Measurements from ENCODE around the gene PLEKHN1.

Gene PLEKHN1

GRCh38 chr1:958823-959730 is 7.2 kb upstream of the PLEKHN1 start, which contains the start of gene NOC2L:
NOC2L (minus strand) TSS chr1:959256; CDS start chr1:959240, 16 bp downstream.
- DNase-seq = peak; percentile 90 to 99 (median 96)
- intact Hi-C loops (cut with DNase I) = no loop called here

DNA sequence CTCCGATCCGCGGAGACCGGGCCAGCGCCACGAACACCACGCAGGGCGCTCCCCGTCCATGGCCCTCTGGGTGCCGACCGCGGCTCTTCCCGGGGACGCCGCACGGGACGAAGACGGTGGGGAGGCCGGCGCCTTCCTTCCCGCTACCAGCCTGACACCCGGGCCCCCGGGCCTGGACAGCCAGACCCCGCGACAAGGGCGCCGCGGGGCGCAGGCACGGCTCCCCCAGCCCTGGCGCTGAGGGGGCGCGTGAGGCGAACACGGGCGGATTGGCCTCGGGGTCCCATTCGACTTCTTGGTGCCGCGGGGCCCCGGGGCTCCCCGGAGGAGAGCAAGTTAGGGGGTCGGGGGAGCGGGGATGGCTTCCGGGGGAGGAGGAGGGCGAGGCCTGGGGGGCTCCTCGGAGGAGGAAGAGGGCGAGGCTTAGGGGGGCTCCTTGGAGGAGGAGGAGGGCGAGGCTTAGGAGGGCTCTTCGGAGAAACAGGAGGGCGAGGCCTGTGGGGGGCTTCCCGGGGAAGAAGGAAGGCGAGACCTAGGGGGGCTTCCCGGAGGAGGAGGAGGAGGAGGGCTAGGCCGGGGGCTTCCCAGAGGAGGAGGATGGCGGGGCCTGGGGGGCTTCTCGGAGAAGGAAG is 6.4 kb upstream of the PLEKHN1 start:
- DNase-seq = no peak
- intact Hi-C loops (cut with DNase I) = no loop called here

GRCh38 chr1:960363-961131 is 5.7 kb upstream of the PLEKHN1 start, which contains the start of gene KLHL17:
KLHL17 (plus strand) TSS chr1:960584; CDS start chr1:960694, 110 bp downstream.
- DNase-seq = peak; percentile 58 to 96 (median 82)
- intact Hi-C loops (cut with DNase I) = no loop called here

DNA sequence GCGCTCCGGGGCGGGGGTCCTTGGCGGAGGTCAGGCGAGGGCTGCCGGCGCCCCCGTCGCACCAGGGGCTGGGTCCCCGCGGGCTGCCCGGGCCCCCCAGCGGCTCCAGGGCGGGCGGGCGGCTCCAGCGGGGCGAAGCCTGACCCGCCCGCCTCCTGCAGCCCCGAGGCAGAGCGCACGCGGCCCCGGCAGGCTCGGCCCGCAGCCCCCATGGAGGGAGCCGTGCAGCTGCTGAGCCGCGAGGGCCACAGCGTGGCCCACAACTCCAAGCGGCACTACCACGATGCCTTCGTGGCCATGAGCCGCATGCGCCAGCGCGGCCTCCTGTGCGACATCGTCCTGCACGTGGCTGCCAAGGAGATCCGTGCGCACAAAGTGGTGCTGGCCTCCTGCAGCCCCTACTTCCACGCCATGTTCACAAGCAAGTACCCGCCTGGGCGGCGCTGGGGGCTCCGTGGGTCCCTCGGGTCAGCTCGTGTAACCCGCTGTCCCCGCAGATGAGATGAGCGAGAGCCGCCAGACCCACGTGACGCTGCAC is 5.1 kb upstream of the PLEKHN1 start:
- DNase-seq = no peak

DNA sequence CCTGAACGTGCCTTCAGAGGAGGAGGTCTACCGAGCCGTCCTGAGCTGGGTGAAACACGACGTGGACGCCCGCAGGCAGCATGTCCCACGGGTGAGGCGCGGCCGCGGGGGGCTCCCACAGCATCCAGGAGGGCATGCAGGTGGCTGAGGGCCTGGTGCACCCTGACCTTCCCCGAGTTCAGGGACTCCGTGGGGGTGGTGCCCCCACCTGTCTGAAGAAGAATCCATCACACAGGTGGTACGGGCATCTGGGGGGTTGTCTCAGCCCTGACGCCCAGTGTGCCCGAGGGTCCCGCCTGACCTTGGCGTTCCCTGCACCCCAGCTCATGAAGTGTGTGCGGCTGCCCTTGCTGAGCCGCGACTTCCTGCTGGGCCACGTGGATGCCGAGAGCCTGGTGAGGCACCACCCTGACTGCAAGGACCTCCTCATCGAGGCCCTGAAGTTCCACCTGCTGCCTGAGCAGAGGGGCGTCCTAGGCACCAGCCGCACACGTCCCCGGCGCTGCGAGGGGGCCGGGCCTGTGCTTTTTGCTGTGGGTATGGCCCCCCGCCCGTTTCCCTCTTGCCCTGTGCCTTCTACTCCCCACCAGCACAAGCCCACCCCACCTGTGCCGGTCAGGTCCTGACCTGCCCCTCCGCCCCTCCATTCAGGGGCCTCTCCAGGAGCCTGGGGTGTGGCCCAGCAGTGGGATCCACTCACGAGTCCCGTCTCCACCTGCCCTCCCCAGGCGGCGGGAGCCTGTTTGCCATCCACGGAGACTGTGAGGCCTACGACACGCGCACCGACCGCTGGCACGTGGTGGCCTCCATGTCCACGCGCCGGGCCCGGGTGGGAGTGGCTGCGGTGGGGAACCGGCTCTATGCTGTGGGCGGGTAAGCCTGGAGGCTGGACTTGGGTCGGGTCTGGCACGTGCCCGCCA is 3.6 kb upstream of the PLEKHN1 start:
- intact Hi-C loops (cut with DNase I) = no loop called here
- DNase-seq = no peak

More for the DNA sequence above, 5.1 kb upstream of the PLEKHN1 start:
- intact Hi-C loops (cut with DNase I) = no loop called here

DNA sequence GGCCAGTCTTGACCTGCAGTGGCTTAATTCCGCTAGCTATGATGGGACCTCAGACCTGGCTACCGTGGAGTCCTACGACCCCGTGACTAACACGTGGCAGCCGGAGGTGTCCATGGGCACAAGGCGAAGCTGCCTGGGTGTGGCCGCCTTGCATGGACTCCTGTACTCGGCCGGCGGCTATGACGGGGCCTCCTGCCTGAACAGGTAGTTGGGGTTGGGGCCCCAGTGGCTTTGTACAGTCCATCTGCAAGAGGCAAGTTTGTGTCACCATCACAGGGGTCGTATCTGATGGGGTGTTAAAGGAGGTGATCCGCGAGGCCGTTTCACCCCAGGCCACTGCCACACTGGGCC is 3.0 kb upstream of the PLEKHN1 start:
- no peak for DNase-seq
- intact Hi-C loops (cut with DNase I) = no loop called here

DNA sequence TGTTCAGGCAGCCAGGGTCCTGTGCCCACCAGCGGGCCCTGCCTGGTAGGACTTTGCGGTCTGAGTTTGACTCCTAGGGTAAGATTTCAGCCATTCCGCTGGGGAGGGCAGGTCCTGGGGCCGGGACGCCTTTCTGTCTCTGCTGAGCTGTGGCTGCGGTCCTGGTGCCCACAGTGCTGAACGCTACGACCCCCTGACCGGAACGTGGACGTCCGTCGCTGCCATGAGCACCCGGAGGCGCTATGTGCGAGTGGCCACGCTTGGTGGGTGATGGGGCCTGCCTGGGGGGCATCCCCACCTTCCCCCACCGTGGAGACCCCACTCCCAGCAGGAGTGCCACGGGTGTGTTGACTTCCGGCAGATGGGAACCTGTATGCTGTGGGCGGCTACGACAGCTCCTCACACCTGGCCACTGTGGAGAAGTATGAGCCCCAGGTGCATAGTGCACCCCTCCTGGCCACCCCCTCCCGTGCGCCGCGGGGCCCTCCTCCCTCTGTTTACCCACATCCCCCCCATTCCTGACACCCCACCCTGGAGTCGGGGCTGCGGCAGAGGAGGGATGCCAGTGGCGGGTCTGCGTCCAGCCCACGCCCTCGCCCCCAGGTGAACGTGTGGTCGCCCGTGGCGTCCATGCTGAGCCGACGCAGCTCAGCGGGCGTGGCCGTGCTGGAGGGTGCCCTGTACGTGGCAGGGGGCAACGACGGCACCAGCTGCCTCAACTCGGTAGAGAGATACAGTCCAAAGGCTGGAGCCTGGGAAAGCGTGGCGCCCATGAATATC is 2.3 kb upstream of the PLEKHN1 start:
- DNase-seq = no peak
- intact Hi-C loops (cut with DNase I) = no loop called here

DNA sequence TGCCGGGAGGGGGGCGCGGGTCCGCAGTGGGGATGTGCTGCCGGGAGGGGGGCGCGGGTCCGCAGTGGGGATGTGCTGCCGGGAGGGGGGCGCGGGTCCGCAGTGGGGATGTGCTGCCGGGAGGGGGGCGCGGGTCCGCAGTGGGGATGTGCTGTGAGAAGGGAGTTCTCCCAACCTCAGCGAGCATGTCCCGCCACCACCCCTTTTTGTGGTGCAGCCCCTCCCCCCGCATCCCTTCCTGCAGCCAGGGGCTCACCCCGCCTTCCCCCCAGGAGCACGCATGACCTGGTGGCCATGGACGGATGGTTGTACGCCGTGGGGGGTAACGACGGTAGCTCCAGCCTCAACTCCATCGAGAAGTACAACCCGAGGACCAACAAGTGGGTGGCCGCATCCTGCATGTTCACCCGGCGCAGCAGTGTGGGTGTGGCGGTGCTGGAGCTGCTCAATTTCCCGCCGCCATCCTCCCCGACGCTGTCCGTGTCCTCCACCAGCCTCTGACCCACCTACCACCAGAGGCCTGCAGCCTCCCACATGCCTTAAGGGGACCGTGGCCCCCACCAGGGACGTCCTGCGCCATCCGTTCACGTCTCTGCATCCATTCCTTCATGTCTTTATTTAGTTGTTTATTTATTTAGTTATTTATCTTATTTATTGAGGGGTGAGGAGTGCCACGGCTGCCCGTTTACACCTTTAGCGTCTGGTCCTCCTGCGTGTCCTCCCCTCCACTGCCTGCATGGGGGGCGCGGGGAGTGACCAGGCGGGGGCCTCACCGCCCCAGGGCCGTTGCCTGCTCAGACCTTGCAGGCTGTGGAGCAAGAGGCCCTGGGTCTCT is 1.4 kb upstream of the PLEKHN1 start:
- intact Hi-C loops (cut with DNase I) = no loop called here
- DNase-seq = no peak

GRCh38 chr1:965526-966134 is 652 bp upstream of the PLEKHN1 start:
- intact Hi-C loops (cut with DNase I) = no loop called here
- DNase-seq = no peak

GRCh38 chr1:966704-967300 is 520 bp downstream of the PLEKHN1 start:
- intact Hi-C loops (cut with DNase I) = no loop called here
- DNase-seq = peak in 1 of 10 donors; percentile 20

- peak in 1 of 10 donors; percentile 79 for DNase-seq
- intact Hi-C loops (cut with DNase I) = no loop called here
Observed at GRCh38 chr1:967466-968343, 1.4 kb downstream of the PLEKHN1 start.

GRCh38 chr1:969260-969855 is 3.1 kb downstream of the PLEKHN1 start:
- DNase-seq = no peak
- intact Hi-C loops (cut with DNase I) = no loop called here

- DNase-seq = no peak
- intact Hi-C loops (cut with DNase I) = no loop called here
Observed at GRCh38 chr1:970242-970972, 4.1 kb downstream of the PLEKHN1 start.

GRCh38 chr1:970973-971730 is 4.9 kb downstream of the PLEKHN1 start:
- DNase-seq = no peak
- intact Hi-C loops (cut with DNase I) = no loop called here

Measured in posterior cingulate gyrus (tissue), 11 donors.